Measurements from ENCODE around the gene ATP5ME.

- TF ChIP-seq CTCF (IDR thresholded peaks at IDR 0.05) (no peak), RFX5 (IDR thresholded peaks at IDR 0.05; ENCODE audit: low read length) (no peak), MXI1 (IDR thresholded peaks at IDR 0.05; ENCODE audit: low read depth, low read length) (no peak)
These were observed 19.6 kb downstream of the ATP5ME start for GRCh38 chr4:654503-654845.

Data from SK-N-SH (cell line).